Activated naive CD8-positive, alpha-beta T cell treated with anti-CD3 and anti-CD28 coated beads for 36 hours (primary cell): Measurements from ENCODE around the gene LAX1. TPM values are rescaled to one million over a fixed set of nuclear protein-coding genes. Genes with fewer than 3 reads are reported as not detected.

ENCODE experiments used
- DNase-seq: peaks from one replicate; pipeline ENCODE4 v3.0.0; 2021
- H3K27ac Mint-ChIP-seq: one replicate; pipeline ENCODE4 v1.8.0; 2022; ENCODE audit warnings: mild to moderate bottlenecking, moderate library complexity, mixed read lengths
- H3K27me3 Mint-ChIP-seq: one replicate; pipeline ENCODE4 v1.8.0; 2022; ENCODE audit warnings: mild to moderate bottlenecking, mixed read lengths
- H3K36me3 Mint-ChIP-seq: one replicate; pipeline ENCODE4 v1.8.0; 2021; ENCODE audit warnings: mild to moderate bottlenecking, mixed read lengths
- H3K4me1 Mint-ChIP-seq: one replicate; pipeline ENCODE4 v1.8.0; 2021; ENCODE audit warnings: mixed read lengths
- H3K4me3 Mint-ChIP-seq: one replicate; pipeline ENCODE4 v1.8.0; 2022; ENCODE audit warnings: mild to moderate bottlenecking, moderate library complexity, mixed read lengths
- H3K9me3 Mint-ChIP-seq: one replicate; pipeline ENCODE4 v1.8.0; 2022; ENCODE audit warnings: mixed read lengths
- total RNA-seq, 2 experiments: library from RNA; stranded (reverse); gene quantifications; one replicate each; pipeline ENCODE4 v1.2.3, GENCODE V29; 2021

The LAX1 gene
- total RNA-seq, 2 experiments from 2014 or later, result 28.9 to 30.1 TPM

GRCh38 chr1:203823306-203823705, 58.3 kb downstream of the LAX1 start:
- DNase-seq, result no peak
- no peak overlapping the region for H3K27ac Mint-ChIP-seq
- peaks cover 28% of the 10 kb centered on the region for H3K36me3 Mint-ChIP-seq
- no peak overlapping the region for H3K4me3 Mint-ChIP-seq
- no peaks in the 10 kb centered on the region for H3K27me3 Mint-ChIP-seq
- peaks cover 16% of the 10 kb centered on the region for H3K4me1 Mint-ChIP-seq
- H3K9me3 Mint-ChIP-seq, result no peaks in the 10 kb centered on the region

Other genes with a start within 250 kb of the LAX1 start
- 1 to 10 TPM; 5.3 to 6.4 TPM for gene ATP2B4, start 138.4 kb upstream of the LAX1 start, total RNA-seq
- 10 to 100 TPM; 11.5 to 12.5 TPM for gene ZBED6, start 30.4 kb downstream of the LAX1 start, total RNA-seq
- gene ZC3H11A, start 30.4 kb downstream of the LAX1 start, total RNA-seq, result 10 to 100 TPM; 93.3 to 96.0 TPM
- gene SNRPE, start 96.4 kb downstream of the LAX1 start, total RNA-seq, result 100 to 1,000 TPM; 396 to 457 TPM